Measurements from ENCODE around the gene BPIFA1. TPM values are rescaled to one million over a fixed set of nuclear protein-coding genes. Genes with fewer than 3 reads are reported as not detected.

The BPIFA1 gene
- total RNA-seq, 1 donor from 2014 or later, result not detected

DNA sequence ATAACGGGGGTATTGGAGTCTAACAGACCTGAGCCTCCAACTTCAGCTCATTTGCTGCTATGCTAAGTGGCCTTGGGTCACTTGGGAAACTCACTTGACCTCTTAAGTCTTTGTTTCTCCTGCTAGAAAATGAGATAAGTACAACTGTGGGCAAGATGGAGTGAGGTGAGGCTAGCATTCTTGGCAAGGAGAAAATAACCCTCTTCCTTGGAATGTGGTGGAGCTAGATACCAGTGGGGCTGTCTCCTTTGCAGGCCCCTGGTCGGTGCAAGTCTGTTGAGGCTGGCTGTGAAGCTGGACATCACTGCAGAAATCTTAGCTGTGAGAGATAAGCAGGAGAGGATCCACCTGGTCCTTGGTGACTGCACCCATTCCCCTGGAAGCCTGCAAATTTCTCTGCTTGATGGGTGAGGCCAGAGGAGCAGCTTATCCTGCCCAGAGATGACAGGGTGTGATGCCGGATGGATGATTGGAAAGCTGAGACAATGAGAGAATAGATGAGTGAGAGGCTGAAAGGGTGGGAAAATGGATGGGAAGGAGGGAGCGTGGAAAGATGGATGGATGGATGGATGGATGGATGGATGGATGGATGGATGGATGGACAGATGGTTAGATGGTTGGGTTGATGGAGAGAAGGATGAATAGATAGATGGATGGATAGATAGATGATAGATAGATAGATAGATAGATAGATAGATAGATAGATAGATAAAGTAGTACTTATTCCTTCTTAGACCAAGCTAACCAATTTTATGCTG, 4.4 kb downstream of the BPIFA1 start:
- no peak for DNase-seq (ENCODE audit: low read depth)

DNA sequence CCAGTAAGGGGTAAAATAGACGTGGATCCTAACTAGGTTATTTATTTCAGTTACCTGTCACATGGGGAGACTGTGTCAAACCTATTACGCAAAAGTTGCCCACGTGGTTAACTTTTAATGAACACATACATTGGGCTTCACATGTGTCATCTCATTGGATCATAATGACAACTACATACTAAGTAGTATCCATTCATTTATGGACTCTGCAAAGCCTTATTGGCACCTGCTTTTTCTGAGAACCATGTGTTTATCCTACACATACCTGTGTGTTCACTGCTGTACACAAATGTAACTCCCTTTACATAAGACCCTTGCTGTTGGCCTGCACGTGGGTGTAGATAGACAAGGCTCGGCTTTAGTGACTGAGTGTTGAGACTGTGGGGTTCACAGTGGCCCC, 5.1 kb downstream of the BPIFA1 start:
- DNase-seq (ENCODE audit: low read depth), result no peak

DNA sequence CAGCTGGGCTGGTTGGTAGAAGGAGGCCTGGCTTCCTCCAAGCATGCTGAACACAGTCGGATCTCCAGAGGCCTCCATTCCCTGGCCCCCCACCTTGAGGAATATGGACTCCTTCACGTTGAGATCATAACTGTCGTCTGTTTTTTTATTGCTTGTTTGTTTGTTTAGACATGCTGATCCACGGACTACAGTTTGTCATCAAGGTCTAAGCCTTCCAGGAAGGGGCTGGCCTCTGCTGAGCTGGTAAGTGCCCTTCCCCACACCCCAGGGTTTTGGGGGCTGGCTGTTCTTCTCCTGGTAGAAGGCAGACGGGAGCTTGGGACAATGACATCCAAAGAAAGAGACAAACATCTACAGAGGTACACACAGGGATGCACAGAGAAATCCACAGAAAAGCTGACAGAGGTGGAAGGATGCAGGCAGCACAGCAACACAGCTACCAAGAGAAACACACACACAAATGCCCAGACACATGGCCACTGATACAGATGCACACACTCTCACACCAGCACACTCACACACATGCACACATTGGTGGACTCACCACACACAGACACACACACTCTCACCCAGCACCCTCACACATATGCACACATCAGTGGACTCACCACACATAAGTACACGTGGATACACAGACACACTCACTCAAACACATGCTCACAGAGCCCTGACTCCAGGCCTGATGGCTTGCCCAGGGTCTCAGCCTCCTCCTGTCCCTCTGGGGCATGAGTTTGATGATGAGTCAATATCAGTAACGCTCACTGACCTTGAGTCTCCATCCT, 6.7 kb downstream of the BPIFA1 start:
- no peak for DNase-seq (ENCODE audit: low read depth)

DNA sequence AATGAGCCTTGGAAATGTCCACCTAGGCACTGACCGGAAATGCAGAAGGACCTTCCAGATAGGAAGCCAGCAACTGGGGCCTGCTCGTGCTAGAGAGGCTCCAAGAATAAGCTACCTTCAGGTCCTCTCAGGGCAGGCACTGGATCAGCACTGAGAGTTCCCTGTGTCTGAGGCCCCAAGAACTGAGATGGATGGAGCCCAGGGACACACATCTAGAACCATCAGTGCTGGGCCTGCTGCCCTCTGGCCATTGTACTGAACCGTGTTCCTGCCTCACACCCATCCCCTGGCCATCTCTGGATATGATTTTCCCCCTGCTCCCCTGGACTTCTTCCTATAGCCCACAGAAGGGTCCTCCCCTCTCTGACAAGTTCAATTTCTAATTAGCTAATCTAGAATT, 10.3 kb downstream of the BPIFA1 start:
- no peak for DNase-seq (ENCODE audit: low read depth)

DNA sequence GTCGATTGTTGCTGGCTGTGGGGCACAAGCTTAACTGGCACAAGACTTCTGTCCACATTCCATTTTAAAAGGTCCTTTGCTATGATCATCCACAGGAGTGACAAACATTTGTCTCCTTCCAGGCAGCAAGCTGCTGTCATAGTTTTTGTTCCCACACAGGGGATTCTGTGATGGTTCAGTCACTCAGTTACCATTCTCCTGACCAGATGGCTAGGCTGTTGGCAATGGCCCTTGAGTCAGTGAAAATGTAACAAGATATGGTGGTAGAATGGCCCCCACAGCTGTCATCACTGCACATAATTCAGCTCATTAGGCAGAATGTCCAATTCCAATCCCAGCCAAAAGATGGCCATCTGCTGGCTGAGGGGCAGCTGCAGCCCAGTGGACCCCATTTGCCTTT, 13.7 kb downstream of the BPIFA1 start:
- DNase-seq (ENCODE audit: low read depth), result no peak

DNA sequence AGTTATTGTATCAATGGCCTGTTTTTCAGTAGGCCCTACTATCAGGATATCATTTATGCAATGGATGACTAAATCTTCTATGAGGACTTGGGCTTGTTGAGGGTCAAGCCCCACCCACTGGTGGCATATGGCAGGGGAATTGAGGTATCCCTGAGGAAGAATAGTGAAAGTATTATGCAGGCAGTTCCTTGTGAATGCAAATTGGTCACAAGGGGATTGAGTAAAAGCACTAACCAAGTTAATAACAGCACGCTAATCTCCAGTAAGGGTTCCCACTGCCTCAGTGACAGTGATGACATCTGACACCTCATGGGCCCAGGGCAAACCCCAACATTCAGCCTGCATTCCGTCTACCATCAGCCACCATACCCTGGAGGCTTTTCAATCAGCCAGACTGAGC, 14.9 kb downstream of the BPIFA1 start:
- no peak for DNase-seq (ENCODE audit: low read depth)

DNA sequence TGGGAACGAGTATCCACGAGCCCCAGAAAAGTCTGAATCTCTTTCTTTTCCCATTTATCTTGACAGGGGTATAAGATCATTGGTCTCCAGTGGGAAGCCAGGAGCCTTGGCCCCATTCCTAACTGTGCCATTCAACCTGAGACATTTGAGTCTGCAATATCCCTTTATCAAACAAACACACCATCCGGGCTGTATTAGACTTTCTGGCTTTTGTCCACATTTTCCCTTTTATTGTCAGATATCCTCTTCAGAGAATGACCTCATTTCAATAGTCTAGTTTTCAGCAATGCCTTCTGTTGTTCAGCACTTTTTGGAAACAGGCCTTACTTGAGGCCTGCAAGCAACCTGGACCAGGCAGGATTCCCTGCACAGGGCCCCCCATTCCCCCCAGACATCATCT, 15.7 kb downstream of the BPIFA1 start:
- DNase-seq (ENCODE audit: low read depth), result no peak

DNA sequence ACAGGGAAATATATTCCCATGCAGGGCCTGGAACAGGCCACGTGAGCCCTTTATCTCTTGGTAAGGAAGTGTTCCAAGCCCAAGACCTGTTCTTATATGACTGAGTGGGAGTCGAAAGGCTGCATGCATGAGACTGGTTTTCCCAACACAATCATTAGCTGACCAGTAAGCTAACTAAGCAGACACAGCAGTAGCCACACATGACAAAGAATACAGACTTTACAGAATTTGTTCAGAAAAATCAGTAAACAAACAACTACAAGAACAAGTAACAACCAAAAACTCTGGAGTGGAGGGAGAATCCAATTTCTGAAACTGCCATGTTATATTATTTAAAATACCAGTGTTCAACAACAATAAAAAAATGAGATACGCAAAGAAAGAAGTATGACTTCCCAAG, 16.7 kb downstream of the BPIFA1 start:
- no peak for DNase-seq (ENCODE audit: low read depth)

DNA sequence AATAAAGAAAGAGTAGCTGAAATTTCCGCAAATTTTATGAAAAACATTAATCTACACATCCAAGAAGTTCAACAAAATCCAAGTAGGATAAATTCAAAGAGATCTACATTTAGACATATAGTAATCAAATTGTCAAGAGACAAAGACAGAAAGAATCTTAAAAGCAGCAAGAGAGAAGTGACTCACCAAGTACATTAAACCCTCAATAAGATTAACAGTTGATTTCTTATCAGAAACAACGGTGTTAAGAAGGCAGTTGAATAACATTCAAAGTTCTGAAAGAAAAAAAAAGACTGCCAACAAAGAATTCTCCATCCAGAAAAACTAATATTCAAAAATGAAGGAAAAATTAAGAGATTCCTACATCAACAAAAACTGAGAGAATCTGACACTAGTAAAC, 19.2 kb downstream of the BPIFA1 start:
- DNase-seq (ENCODE audit: low read depth), result no peak

DNA sequence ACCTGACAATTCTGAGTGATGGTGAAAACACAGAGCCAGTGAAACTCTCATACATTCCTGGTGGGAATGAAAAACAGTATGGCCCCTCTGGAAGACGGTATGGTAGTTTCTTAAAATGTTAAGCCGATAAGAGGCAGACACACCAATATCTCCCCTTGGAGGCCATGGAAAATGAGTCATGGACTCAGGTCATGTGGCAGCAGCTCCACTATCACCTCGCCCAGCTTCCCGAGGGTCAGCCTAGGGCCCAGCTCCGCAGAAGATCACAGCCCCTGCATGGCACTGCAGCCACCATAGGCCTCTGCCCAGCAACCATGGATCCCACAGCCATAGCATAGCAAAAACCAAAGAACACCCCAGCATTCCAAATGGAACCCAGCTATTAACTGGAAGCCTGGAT, 21.4 kb downstream of the BPIFA1 start:
- no peak for DNase-seq (ENCODE audit: low read depth)

DNA sequence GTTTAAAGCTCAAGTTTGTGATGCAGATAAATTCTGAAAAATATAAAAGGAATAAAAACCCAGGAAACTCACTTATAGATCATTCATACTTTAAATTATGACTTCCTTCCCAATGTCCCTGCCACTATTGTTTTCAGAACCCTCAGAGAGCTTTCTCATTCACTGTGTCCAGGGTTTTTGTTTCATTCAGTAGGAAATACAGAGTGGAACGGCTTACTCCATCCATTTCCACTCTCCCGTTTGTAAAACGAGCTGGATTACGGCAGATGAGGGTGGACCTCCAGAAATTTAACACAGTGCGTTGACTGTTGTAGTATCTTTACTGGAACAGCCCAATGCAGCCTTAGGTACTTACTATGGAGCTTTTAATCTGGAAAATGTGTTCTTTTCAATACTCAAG, 23.6 kb downstream of the BPIFA1 start:
- DNase-seq (ENCODE audit: low read depth), result no peak

DNA sequence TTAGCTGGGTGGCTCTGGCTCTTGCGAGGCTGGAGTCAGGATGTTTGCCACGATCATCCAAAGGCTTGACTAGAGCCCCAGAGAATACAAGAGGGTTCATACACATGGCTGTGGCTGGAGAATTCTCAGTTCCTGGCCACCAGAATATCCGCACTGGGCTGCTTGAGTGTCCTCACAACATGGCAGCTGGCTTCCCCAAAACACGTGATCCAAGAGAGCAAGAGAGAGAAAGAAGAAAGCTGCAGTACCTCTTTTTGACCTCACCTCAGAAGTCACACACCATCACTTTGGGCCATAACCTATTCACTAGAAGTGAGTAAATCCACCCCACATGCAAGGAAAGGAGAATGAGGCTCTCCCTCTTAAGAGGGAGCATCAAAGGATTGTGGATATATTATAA, 25.7 kb downstream of the BPIFA1 start:
- no peak for DNase-seq (ENCODE audit: low read depth)

DNA sequence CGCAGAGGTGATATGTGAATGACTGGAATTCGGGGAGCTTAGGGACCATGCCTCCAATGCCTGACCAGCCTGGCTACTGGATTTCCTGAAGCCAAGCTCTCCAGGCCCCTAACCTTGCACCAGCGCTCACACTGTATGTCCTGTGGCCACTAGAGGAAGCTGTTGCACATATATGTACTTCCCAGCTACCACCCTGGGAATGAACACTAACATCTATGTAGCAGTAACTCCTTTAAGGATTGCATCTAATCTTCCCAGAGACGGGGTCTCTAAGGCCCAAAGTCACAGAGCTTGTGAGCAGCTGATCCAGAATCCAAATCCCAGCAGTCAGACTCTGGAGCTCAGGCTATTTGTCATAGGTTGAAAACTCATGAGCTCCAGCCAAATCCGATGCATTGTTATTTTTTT, 26.9 kb downstream of the BPIFA1 start:
- peak; percentile 59 for DNase-seq (ENCODE audit: low read depth)

DNA sequence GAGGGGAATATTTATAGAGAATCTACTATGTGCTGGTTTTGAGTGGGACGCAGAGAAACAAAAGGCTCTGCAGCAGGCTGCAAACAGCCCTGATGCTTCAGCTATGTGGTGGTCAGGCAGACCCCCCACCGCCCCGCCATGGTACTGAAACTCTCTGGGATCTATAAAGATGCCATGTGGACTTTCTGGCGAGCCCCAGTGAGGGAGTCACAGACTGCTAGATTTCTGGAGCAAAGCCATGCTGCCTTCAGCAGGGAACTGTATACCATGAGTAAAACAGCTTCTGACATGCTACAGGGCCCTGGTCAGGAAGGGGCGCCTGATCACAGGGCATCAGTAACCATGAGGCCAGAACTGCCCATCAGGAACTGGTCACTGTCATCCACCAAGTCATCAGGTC, 28.0 kb downstream of the BPIFA1 start:
- DNase-seq (ENCODE audit: low read depth), result no peak

DNA sequence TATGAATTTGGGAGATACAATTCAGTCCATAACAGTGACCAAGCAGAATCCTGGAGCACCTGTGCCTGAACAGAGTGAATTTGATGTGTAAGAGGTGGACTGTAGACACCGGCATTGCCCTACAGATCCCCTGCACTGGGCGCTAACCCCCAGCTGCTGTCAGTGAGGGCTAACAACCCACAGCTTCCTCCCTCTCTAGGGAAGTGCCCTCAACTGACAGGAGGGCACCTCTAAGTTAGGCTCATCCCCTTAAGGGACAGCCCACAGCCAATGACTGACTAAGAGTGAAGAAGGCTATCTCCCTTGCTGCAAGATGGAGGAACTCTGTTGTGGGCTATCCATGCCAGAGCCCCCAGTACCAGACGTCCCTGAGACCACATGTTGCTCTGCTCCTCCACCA, 31.9 kb downstream of the BPIFA1 start:
- DNase-seq (ENCODE audit: low read depth), result no peak

DNA sequence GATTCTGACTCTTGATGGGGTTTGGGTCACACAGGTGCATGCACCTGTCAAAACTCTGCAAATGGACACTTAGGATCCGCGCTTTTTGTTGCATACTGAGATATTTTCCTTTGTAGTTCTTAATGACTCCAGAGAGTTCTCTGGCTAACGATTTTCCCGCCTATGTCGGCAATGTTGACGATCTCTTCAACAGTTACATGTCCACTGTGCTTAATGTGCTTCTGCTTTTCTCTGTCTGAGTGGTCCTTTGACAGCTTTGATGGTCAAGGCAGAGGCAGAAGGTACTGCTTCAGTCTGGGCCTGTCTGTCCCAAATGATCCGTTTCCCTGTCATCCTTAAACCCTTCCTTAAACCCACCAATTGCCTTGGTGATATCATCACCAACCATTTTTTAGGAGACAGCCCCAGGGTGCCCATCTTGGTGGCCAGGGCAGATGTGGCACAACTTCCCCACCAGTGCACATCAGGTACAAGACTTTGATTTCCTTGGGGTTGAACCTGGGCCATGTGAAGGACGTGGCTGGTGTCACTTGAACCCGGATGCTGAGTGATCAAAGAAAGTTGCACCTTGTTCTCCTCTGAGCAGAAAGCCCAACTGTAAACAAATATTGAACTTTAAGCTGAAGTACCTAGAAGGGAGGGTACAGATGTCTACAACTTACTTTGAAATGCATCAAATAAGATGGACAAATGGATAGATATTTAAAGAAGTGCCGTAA, 36.5 kb downstream of the BPIFA1 start:
- DNase-seq (ENCODE audit: low read depth), result no peak

DNA sequence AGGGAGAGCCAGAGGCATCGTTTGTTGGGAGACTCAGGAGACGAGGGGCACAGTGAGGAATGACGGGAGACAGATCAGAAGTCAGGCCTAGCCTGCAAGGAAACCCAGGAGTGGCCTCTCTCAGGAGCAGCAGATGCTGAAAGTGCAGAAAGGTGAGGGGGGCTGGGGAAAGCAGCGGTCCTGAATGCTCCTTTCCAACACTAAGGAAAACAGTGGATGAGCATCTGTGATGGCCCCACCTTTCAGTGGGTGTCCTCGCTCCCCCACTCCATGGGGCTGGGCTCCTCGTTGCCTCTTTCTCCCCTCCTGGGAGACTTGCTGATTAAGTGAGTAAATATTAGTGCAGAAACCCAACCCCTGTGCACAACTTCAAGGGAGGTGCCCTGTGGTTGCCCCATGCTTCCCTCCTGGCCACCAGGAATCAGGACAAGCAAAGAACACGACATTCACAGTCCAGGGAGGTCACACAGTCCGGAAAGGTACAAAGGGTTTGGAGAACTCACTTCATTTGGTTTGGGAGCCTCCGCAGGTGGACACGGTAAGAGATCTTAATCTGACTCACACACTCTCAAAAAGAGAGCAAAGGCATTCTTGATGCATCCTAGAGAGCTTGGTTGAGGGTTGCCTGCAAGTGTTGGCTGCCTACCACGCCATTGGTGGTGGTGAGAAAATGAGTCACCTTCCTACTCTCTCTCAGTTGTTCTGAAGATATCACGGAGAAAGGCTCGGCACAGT, 37.5 kb downstream of the BPIFA1 start:
- no peak for DNase-seq (ENCODE audit: low read depth)

DNA sequence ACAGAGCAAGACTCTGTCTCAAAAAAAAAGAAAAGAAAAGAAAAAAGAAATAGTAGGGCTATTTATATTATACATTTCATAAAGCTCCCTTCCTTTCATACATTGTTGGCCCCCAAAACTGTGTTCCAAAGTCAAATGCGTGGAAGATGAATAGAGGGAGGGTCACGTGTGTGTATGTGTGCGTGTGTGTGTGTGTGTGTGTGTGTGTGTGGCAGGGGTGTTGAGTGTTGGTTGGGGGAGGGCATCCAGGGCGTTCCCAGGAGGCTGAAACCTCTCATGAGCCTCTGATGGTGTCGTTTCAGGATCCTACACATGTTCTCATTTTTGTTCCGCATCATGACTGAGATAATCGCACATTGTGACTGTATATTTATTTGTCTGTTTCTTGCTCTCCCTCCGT, 39.4 kb downstream of the BPIFA1 start:
- no peak for DNase-seq (ENCODE audit: low read depth)

DNA sequence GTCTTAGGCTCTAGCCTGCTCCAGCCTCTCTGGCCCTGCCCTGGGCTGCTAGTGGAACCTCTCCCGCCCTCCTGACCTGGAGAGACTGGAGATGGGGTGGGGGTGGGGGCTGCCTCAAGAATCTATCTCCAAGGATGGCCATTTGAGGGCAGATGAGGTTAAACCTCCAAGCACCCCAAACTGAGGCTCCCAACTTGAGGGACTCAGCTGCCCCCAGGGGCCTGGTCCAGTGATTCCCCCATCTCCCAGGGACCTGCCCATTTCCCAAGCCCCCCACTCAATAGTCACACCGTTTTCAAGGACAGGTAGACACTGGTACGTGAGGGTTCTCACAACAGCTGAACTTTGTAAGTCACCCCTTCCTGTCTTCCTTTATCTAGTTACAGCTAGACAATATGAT, 40.1 kb downstream of the BPIFA1 start:
- no peak for DNase-seq (ENCODE audit: low read depth)

DNA sequence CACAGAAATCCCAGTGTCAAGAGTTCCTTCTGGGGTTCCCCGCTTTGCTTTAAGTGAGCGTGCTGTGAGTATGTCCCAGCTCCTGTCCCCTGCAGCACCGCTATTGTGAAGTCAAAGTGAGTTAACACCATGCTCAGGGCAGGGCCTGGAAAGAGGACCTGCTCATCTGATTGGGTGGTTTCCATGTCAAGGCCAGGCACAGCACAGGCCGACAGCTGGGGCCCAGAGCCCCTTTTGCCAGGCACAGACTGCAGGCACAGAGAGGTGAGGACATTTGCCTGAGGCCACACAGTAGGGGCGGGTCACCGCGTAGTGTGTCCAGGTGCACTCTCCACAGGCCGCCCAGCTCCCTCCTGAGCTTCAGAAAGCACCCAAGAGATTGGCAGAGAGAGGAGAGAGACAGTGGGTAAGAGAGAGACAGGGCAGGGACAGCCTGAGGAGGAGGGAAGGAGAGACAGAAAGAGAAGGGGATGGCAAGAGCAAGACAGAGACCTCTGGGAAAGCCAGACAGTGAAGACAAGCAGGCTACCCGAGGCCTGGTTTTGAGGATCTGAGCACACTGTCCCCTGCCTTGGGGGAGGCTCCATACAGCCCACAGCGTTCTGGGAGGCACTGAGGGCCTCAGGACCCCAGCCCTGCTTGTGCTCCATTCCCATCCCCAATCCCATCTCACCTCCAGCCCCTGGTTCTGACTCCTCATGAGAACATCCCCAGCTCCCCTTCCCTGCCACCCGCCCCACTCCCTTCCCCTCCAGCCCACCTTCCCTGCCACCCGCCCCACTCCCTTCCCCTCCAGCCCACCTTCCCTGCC, 40.7 kb downstream of the BPIFA1 start:
- DNase-seq (ENCODE audit: low read depth), result no peak
